Activated T-cell treated with anti-CD3 and anti-CD28 coated beads for 48 hours (primary cell): Measurements from ENCODE around the gene DARS1.

Experiments
- DNase-seq: peaks from one replicate; pipeline ENCODE4 v3.0.0-alpha.2; 2020; ENCODE audit warnings: low read depth

Gene DARS1

GRCh38 chr2:136015699-136016098 is 30.3 kb upstream of the DARS1 start:
- no peak for DNase-seq

- no peak for DNase-seq
Observed at GRCh38 chr2:136014411-136014810, 29.0 kb upstream of the DARS1 start.

GRCh38 chr2:136013955-136014354 is 28.5 kb upstream of the DARS1 start:
- DNase-seq = no peak

GRCh38 chr2:136013136-136013685 is 27.8 kb upstream of the DARS1 start:
- no peak for DNase-seq

- DNase-seq = no peak
Observed at GRCh38 chr2:136012315-136012714, 26.9 kb upstream of the DARS1 start.

GRCh38 chr2:136010126-136010525 is 24.7 kb upstream of the DARS1 start:
- DNase-seq = no peak

- DNase-seq = peak; percentile 50
Observed at GRCh38 chr2:136008205-136008865, 22.9 kb upstream of the DARS1 start.

- no peak for DNase-seq
Observed at GRCh38 chr2:136006658-136007057, 21.2 kb upstream of the DARS1 start.

- no peak for DNase-seq
Observed at GRCh38 chr2:136005462-136006196, 20.2 kb upstream of the DARS1 start.

GRCh38 chr2:136004965-136005364 is 19.5 kb upstream of the DARS1 start:
- no peak for DNase-seq

- no peak for DNase-seq
Observed at GRCh38 chr2:136001131-136001530, 15.7 kb upstream of the DARS1 start.

GRCh38 chr2:136000502-136000901 is 15.1 kb upstream of the DARS1 start:
- no peak for DNase-seq

- no peak for DNase-seq
Observed at GRCh38 chr2:135999899-136000298, 14.5 kb upstream of the DARS1 start.

GRCh38 chr2:135998879-135999278 is 13.5 kb upstream of the DARS1 start:
- no peak for DNase-seq

GRCh38 chr2:135997380-135997779 is 12.0 kb upstream of the DARS1 start:
- no peak for DNase-seq

GRCh38 chr2:135996304-135996703 is 10.9 kb upstream of the DARS1 start:
- DNase-seq = no peak

GRCh38 chr2:135994281-135994680 is 8.9 kb upstream of the DARS1 start:
- DNase-seq = no peak

- DNase-seq = no peak
Observed at GRCh38 chr2:135993421-135993820, 8.0 kb upstream of the DARS1 start.

GRCh38 chr2:135991861-135992260 is 6.4 kb upstream of the DARS1 start:
- DNase-seq = no peak

- DNase-seq = no peak
Observed at GRCh38 chr2:135987441-135987840, 2.0 kb upstream of the DARS1 start.

- DNase-seq = no peak
Observed at GRCh38 chr2:135986507-135986906, 1.1 kb upstream of the DARS1 start.

- DNase-seq = peak; percentile 80
Observed at GRCh38 chr2:135985826-135986393, 484 bp upstream of the DARS1 start.
